ENCODE results near the gene DGKB.

GRCh38 chr7:14446219-14446618 is 456.3 kb downstream of the DGKB start:
- TF ChIP-seq L3MBTL2 (conservative IDR thresholded peaks at IDR 0.05) (no peak), SUZ12 (IDR thresholded peaks at IDR 0.05) (no peak), FOXA1 (IDR thresholded peaks at IDR 0.05) (no peak), BHLHE40 (IDR thresholded peaks at IDR 0.05; ENCODE audit: borderline replicate concordance) (no peak), ZNF384 (IDR thresholded peaks at IDR 0.05) (no peak), HDGF (IDR thresholded peaks at IDR 0.05; ENCODE audit: borderline replicate concordance) (no peak), FOXK2 (IDR thresholded peaks at IDR 0.05) (no peak), SP1 (IDR thresholded peaks at IDR 0.05) (no peak)

Data from HEK293T (cell line).